ENCODE measurements around the gene UBE2U.

Gene UBE2U

DNA sequence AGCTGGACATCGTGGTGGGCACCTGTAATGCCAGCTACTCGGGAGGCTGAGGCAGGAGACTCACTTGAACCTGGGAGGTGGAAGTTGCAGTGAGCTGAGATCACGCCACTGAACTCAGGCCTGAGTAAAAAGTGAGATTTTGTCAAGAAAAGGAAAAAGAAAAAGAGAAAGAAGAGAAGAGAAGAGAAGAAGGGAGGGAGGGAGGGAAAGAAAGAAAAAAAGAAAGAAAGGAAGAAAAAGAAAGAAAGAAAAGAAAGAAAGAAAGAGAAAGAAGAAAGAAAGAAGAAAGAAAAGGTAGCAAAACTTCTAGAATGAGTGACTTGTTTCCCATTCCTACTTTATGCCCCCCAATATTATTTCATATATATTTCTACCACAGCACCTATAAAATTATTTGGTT is 98.8 kb downstream of the UBE2U start:
- in situ Hi-C loops (cut with MboI; ENCODE audit: low sequenced_read_pairs, unreplicated experiment), result no loop called here
- TF ChIP-seq, protein P1, sequence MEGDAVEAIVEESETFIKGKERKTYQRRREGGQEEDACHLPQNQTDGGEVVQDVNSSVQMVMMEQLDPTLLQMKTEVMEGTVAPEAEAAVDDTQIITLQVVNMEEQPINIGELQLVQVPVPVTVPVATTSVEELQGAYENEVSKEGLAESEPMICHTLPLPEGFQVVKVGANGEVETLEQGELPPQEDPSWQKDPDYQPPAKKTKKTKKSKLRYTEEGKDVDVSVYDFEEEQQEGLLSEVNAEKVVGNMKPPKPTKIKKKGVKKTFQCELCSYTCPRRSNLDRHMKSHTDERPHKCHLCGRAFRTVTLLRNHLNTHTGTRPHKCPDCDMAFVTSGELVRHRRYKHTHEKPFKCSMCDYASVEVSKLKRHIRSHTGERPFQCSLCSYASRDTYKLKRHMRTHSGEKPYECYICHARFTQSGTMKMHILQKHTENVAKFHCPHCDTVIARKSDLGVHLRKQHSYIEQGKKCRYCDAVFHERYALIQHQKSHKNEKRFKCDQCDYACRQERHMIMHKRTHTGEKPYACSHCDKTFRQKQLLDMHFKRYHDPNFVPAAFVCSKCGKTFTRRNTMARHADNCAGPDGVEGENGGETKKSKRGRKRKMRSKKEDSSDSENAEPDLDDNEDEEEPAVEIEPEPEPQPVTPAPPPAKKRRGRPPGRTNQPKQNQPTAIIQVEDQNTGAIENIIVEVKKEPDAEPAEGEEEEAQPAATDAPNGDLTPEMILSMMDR (IDR thresholded peaks at IDR 0.05; ENCODE audit: borderline replicate concordance, control extremely low read depth, extremely low read depth, insufficient read depth, missing control alignments), result no peak
- DNase-seq (ENCODE audit: low spot score), result no peak

DNA sequence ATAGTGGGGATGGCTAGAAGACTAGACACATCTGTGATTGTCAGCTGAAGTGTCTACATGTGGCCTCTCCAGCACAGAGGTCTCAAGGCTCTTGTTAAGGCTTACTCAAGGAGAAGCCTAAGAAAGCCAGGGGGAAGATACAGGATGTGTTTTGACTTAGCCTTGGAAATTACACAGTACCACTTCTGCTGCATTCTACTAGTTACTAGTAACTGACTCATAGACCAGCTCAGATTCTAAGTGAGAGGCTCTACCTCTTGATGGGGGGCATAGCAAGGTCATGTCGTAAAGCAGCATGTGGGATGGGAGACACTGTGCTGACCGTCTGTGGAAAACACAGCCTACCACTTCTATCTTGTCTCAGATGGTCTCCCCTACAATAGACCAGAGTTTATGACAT is 99.5 kb downstream of the UBE2U start:
- DNase-seq (ENCODE audit: low spot score), result no peak
- in situ Hi-C loops (cut with MboI; ENCODE audit: low sequenced_read_pairs, unreplicated experiment), result no loop called here
- TF ChIP-seq, protein P1 (IDR thresholded peaks at IDR 0.05; ENCODE audit: borderline replicate concordance, control extremely low read depth, extremely low read depth, insufficient read depth, missing control alignments), result no peak

DNA sequence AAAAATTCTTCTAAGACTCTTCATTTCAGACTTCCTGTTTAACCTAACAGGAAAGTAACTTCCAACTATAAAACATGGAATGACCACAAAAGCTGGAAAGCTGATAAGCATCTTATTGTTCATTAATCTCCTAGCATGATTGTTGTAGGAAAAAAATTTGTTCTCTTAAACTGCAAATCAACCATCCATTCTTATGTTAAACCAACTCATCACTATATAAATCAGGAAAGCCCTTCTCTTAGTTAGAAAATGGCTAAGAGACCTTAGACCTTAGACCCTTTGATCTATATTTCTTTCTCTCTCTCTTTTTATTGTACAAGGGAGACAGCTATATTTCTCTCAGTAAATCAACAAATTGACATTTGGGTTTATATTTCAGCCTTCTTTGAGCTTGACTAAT is 101.4 kb downstream of the UBE2U start:
- TF ChIP-seq, protein P1 (IDR thresholded peaks at IDR 0.05; ENCODE audit: borderline replicate concordance, control extremely low read depth, extremely low read depth, insufficient read depth, missing control alignments), result no peak
- in situ Hi-C loops (cut with MboI; ENCODE audit: low sequenced_read_pairs, unreplicated experiment), result no loop called here
- no peak for DNase-seq (ENCODE audit: low spot score)

GRCh38 chr1:64308866-64309265 is 105.4 kb downstream of the UBE2U start:
- DNase-seq (ENCODE audit: low spot score), result no peak
- TF ChIP-seq, protein P1 (IDR thresholded peaks at IDR 0.05; ENCODE audit: borderline replicate concordance, control extremely low read depth, extremely low read depth, insufficient read depth, missing control alignments), result no peak
- in situ Hi-C loops (cut with MboI; ENCODE audit: low sequenced_read_pairs, unreplicated experiment), result no loop called here

DNA sequence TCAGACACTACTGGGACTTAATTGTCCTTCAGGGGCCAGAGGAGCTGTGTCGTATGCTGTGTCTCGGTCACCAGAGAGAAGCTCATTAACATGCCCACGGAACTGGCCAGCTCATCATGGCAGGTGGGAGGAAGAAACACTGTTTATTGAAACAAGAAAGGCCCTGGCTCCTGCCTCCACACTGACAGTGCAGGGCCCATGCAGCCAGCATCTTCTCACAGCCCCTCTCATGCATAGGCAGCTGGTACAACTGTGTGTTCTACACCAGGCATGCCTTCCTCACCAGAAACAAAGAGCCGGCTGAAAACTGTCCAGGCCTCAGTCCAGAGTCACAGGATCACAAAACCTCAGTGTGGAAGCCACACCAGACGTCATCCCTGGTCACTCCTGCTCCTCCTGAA is 106.0 kb downstream of the UBE2U start:
- TF ChIP-seq, protein P1 (IDR thresholded peaks at IDR 0.05; ENCODE audit: borderline replicate concordance, control extremely low read depth, extremely low read depth, insufficient read depth, missing control alignments), result no peak

GRCh38 chr1:64310760-64311159 is 107.3 kb downstream of the UBE2U start:
- TF ChIP-seq, protein P1 (IDR thresholded peaks at IDR 0.05; ENCODE audit: borderline replicate concordance, control extremely low read depth, extremely low read depth, insufficient read depth, missing control alignments), result no peak
- no peak for DNase-seq (ENCODE audit: low spot score)
- in situ Hi-C loops (cut with MboI; ENCODE audit: low sequenced_read_pairs, unreplicated experiment), result no loop called here

More for the DNA sequence above, 106.0 kb downstream of the UBE2U start:
- DNase-seq (ENCODE audit: low spot score), result no peak
- in situ Hi-C loops (cut with MboI; ENCODE audit: low sequenced_read_pairs, unreplicated experiment), result no loop called here

- DNase-seq (ENCODE audit: low spot score), result no peak
- TF ChIP-seq, protein P1 (IDR thresholded peaks at IDR 0.05; ENCODE audit: borderline replicate concordance, control extremely low read depth, extremely low read depth, insufficient read depth, missing control alignments), result no peak
- in situ Hi-C loops (cut with MboI; ENCODE audit: low sequenced_read_pairs, unreplicated experiment), result no loop called here
Observed at GRCh38 chr1:64312431-64312830, 109.0 kb downstream of the UBE2U start.
